NOMO-1 treated with dmso at 0.1 percent for 144 hours (cell line): ENCODE results near the gene SH2D2A.
A peak's percentile ranks its signal among the peaks of the same experiment; 100 is the strongest.

ENCODE experiments used
- DNase-seq: peaks from one replicate; lab custom pipeline; 2025; ENCODE audit not compliant: unreplicated experiment; lab: John Stamatoyannopoulos, UW

The SH2D2A gene

DNA sequence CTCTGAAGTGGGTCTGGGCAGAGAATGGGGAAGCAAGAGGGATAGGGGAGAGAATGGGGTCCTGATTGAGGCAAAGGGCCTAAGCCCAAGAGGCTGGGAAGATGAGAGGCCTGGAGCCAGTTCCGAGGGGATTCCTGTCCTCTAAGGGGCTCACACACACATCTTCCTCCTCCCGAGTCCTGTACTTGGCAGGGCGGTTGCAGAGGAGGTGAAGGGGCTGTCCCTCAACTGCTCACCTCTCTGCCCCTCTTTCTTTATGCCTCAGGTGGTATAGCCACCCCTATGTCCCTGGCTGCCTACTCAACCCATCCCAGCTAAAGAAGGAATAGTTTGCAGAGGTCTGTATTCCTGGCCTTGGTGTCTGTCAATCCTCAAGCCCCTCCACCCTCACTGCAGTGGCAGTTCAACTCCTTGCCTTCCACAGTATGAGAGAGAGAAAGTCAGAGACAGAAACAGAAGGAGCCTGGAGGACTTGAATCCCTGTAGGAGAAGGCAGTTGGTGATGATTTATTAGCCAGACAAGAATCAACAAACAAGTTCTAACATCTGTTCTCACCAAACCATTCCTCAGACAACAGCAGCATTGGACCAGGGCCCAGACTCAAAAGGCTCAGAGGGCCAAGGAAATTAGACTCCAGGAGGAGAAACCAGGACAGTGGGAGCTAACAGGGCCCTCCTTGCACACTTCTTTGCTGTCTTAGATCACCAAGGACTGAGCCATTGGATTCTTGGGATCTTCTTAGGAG lies 10.7 kb downstream of the SH2D2A start:
- no peak for DNase-seq

DNA sequence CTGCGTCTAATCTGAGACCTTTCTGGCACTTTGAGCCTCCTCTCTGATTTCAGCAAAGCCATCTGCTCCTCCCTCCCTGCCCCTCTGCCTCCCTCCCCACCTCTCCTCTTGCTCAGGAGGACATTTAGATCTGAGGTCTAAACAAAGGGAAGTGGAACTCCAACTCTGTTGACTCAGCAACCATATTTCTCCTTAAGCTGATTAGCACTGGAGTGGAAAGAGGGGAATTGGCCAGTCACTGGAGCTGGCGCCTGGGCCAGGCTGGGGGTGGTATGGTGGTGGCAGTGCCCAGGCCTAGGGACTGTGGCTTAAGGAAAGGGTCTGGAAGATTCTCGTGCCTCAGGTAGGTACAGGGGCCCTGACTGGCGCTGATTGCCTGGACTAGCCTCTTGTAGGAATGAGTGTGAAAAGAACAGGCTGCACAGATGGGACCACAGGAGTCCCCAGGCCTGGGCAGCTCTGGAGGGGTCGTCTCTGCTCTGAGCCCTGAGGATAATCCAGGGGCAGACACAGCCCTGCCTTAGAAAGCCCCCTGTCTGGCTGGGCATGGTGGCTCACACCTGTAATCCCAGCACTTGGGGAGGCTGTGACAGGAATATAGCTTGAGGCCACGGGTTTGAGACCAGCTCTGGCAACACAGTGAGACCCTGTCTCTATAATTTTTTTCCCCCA lies 11.9 kb downstream of the SH2D2A start:
- peak; percentile 80 for DNase-seq

DNA sequence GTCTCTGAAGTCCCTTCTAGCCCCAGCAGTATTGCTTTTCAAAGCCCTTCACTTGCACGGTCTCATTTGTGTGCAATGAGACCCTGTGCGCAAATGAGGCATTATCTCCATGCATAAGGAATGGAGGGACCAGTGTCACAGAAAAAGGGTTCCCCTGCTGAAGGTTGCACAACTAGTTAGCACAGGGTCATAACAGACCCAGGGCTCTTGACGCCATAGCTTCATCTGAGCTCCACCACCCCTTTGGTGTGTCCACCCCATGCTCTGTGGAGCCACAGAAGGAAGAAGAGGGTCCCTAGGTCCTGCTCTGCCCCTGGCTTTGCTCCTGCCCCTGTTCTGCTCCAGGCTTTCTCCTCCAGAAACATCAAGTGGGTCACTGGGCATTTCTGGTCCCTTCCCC lies 12.6 kb downstream of the SH2D2A start:
- no peak for DNase-seq

DNA sequence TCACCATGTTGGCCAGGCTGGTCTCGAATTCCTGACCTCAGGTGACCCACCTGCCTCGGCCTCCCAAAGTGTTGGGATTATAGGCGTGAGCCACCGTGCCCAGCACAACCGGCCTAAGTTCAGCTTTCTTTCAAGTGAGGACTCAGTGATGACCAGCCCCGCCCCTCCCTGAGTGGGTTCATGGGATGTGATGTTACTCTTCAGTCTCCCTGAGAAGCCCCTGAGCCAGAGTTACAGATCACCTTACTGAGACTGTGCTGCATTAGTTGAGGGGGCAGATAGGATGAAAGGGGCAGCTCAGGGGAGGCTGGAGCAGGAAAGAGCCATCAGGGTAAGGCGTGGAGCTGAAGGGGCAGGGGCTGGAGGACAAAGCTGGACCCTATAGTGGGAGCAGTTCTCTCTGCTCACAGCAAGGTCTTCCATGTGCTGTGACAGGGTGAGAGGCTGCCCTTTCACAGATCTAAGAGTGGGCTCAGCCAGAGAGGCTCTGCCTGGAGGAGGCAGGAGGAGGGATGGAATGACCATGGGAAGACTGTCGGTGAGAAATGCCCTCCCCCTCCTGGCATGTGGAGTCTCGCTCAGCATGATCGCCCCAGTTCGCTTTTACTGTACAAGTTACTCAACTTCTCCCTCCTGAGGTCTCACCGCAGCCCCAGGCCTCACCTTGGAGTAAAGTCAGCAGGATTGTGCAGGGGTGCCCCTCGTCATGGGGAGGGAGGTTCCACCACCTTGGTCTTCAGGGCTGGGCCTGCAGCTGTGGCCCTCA lies 13.4 kb downstream of the SH2D2A start:
- no peak for DNase-seq

DNA sequence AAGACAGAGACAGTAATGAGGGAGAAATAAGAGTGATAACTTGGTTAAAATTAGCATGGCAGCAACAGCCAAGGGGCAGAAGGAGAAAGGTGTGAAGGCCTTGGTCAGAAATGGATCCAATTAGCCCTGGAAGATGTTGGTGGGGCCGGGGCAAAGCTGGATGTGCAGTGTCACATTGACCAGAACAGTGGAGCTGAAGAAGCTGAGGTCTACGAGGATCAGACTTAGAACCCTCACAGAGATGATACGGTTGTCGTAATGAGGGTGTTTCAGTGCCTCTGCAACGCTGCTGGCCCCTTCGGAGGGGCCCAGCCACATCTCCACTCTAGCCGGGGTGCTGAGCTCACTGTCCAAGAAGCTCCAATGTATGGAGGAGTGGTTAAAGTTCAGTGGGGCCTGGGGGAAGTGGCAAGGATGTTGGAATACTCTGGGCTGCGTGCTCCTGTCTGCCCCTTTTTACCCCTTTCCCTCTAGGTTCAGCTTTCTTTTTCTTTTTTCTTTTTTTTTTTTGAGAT lies 14.2 kb downstream of the SH2D2A start:
- no peak for DNase-seq

DNA sequence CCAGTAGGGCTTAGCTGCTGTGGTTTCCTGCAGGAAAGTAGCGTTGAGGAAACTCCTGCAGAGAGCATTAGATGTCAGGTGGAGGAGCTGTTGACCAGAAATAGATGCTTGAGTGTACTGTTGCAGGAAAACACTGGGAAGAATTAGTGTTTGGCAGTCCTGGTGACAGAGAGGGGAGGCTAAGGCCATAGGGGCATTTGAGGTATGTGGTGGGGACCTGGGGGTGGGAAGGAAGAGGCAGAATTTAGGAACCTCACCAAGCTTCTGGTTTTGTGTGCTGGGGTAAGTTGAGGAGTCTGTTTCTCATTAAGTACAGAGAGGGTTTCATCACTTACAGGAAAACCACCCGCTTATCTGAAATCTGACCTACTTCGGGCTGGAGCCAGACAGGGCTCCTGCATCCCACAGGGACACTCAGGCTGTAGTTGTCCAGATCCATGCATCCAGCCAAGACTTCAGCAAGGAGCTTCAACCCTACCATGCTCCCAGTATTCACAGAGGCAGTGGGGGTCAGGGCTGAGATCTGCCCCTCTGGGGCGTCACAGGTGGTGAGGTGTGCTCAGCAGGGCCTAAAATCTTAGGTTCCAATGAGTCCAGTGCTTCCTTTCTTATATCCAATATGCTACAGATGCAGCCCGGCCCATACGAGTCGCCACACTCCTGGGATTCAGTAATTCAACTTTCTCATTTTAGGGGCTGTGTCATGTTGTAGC lies 15.1 kb downstream of the SH2D2A start:
- DNase-seq: no peak

DNA sequence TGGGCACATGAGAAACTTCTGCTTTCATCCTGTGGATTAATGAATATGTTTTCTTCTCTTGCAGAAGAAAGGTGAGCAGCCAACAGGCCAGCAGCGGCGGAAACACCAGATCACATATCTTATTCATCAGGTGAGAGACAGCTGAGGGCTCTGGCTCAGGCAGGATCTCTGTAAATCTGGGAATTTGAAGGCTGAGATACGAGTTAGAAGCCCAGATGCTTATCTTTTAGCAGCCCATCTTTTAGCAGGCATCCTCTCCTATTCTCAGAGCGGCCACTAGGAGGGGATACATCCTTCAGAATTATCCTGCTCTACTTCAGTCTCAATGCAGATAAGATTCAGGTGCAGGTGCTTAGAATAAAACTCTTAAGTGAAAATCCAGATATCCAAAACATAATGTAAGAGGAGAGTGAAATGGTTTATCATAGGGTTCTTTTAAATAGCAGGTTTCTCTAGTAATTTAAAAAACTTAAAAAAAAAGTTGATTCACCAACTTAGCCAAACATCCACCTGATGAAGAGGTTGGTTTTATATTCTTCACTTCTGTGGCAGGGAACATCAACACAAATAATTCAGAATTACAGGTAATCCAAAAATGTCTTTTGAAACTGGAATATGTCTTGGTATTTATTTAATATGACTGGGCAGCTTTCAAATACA lies 19.3 kb downstream of the SH2D2A start:
- no peak for DNase-seq

DNA sequence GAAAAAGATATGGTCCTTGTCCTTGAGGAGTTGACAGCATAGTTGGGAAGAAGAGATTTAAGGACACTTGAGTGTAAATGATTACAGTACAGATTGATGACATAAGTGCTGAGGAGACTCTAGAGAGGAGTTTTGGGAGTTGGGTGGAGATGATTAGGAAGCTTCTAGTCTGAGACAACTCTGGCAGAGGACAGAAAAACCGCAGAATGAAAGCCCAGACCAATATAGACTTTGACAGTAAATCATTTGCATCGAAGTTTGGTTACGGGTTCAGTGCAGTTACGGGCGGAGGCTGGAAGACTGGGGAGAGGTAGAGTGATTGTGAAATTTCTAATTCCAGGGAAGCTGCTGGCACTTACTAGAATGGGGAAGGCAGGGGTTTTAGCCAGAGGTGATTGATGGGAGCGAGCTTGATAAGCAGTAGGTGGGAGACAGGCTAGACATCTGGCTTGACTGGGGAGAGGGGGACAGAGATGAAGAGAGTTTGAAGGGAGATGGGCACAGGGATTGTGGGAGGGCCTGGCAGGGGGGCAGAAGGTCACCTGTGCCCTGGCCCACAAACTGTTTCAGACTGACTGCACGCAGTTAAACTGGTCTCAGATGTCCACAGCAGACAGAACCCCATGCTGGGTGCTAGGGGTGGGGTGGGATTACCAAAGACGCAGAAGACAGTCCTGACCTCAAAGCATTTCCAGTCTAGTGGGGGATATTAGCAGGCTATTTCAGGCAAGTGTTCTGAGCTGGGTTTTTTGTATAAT lies 20.1 kb downstream of the SH2D2A start:
- no peak for DNase-seq

DNA sequence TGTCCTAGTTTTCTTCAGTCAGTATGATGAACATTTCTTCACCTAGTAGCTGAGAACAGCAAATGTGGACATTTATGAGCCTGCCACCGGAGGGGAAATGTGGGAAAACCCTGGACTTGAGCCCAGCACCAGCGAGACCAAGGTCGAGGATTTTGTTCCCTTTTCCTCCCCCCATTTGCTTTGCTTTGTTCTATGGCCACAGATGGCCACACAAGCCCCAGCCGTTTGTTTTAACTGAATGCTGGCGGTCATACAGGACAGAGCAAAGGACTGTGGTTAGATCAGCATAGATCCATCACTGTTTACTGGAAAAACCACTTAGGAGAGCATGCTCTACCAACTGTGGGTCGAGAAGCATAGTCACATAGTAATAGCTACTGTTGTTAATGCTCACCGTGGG lies 20.9 kb downstream of the SH2D2A start:
- no peak for DNase-seq

DNA sequence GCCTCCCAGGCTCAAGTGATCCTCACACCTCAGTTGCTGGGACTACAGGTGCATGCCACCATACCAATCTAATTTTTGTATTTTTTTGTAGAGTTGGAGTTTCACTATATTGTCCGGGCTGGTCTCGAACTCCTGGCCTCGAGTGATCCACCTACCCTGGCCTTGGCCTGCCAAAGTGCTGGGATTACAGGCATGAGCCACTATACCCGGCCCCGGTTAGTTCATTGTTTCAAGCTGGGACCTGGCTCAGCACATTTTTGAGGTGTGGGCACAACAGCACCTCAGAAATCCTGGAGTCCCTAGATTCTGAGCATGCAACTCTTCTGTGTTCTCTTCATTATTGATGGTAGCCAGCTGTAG lies 21.3 kb downstream of the SH2D2A start:
- no peak for DNase-seq

DNA sequence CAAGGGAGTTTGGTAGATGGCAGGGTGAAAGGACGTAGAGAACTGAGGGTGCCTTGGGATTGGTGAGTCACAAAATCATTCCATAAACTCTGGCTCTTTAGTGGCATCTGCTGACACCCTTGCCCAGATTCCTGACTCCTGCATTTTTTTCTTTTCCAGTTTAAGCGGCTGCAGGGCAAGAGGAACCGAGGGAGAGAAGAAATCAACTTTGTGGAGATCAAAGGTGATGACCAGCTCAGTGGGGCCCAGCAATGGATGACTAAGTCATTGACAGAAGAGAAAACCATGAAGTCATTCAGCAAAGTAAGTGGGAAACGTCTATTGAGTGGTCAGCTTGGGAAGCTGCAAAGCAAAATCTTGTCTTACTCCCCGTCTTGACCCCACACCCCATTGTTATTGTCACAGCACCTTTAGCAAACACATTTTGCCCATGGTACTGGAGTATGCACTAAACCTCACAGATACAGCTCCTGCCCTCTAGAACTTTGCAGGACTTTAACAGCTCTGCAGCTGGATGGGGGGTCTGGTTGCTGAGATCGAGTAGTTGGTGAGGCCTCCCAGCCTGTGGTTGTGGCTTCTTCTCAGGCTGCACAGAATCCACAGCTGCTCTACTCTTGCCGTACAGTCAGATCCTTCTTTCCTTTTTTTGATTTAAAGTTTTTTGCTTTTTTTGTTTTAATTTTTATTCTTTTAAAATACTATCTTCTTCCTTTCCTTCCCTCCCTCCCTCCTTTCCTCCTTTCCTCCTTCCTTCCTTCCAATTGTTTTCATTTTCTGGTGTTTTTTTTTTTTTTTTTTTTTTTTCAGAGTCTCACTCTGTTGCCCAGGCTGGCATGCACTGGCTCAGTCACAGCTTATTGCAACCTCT lies 21.9 kb downstream of the SH2D2A start:
- DNase-seq: no peak

DNA sequence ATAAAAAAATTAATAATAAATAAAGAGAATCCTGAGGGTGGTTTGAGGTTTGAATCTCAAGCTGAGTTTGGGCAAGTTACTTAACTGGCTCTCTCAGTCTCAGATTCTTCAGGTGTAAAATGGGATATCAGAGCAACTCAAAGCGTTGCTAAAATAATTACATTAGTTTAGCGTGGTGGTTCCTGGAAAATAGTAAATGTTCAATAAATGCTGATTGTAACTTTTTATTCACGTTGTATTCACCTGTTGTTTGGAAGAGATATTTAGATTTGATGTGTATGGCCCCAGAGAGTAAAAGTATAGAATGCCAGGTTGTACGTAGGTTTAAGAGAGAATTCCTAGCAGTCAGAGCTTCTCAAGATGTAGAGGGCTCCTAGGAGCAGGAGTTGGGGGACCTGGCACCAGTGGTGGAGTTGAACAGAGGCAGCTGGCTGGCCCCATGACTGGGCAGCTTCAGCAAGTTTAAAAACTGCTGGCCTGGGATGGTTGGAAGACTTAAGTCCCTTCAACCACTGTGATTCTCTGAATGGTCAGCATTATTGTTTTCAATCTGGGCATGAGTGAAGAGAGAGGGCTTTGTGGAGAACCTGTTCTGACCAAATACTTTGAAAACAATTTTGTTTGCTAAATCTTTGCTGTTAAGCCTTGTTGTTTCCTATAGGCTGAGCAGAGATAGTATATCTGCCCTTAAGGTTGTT lies 26.9 kb downstream of the SH2D2A start:
- DNase-seq: no peak

DNA sequence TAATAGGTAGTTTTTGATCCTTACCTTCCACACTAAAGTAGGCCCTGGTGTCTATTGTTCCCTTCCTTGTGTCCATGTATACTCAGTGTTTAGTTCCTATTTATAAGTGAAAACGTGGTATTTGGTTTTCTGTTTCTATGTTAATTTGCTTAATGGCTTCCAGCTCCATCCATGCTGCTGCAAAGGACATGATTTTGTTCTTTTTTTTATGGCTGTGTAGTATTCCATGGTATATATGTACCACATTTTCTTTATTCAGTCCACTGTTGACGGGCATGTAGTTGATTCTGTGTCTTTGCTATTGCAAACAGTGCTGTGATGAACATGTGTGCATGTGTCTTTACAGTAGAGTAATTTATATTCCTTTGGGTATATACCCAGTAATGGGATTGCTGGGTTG lies 28.5 kb downstream of the SH2D2A start:
- DNase-seq: no peak

DNA sequence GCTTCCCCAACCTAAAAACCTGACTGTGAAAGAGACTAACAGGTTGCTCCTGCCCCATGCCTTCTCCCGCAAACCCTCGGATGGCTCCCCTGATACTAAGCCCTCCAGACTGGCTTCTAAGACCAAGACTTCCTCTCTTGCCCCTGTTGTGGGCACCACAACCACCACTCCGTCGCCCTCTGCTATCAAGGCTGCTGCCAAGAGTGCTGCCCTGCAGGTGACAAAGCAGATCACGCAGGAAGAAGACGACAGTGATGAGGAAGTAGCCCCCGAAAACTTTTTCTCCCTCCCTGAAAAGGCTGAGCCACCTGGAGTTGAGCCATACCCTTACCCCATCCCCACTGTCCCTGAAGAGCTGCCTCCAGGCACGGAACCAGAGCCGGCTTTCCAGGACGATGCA lies 30.0 kb downstream of the SH2D2A start:
- DNase-seq: no peak

DNA sequence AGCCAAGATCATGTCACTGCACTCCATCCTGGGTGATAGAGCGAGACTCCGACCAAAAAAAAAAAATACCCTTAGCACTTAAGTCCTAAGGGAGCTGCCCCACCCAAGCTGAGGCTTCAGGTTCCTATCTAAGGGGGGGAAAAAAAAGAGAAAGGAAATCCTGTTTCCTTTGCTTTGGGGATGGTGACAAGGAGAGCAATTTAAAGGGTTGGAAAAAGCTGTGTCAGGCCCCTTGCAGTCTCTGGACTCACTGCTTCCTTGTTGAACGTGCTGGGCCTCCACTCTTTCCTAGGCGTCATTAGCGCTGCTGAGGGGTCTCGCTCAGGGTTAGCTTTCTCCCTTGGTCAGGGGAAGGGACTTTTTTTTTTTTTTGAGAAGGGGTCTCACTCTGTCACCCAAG lies 31.2 kb downstream of the SH2D2A start:
- no peak for DNase-seq

DNA sequence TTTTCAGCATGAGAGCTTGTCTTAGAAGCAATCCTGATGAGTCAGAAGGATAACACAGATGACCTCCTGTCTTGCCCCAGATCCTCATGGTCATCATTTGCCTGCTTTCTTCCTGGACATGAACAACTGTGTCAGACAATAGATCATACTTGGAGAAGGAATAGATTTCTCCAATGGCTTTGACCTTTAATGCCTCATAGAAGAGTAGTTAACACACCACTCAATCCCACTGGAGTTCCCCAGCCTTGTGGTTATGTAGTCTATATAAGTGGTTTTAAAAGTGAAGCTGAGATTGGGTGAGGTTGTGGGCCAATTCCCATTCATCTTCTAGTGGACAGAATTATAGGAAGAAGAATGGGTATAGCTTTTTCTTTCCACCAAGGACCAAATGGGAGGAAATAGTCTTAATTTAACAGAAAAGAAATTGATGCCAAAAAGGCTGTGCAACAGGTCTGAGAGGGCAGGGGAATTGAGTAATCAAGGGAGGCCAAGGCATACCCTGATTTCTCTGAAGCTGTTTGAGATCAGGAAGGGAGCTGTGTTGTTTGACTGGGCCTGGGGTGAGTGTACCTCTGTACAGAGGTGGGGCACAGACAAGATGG lies 35.0 kb downstream of the SH2D2A start:
- no peak for DNase-seq

DNA sequence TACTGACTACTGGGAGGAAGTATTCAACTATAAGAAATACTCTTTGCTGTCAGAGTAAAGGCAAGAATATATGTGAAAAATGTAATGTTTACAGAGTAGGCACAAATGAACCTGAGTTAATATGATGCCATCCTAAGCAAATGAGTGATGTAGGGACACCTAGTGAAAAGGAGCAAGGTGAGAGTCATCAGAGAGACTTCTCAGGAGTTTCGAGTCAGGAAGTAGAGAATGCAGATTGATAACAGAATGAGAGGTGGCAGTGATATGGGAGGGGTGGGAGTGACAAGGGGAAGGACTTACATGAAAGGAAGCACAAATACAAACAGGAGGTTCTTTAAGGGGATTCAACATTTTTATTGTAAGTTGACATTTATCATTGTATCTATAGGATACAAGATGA lies 39.1 kb downstream of the SH2D2A start:
- DNase-seq: no peak

DNA sequence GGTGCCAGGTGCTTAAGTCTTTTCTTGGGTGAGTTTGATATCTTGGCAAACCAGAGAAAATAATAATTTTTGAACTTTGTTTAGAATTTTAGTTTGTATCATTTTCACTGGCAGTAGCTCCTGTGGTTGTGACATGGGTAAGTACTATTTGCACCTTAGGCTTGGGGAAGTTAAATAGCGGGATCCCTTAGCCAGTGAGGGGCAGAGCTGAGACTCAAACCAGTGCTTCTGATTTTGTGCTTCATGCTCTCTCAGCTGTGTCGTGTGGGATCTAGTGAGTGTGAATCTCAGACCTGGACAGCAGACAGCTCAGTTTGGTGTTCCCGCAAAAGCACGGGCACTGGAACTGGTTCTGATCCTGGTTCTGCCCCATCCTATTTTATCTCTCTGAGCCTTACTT lies 39.7 kb downstream of the SH2D2A start:
- no peak for DNase-seq
